K562 (cell line): ENCODE data around the gene LRRC25. TPM values are rescaled to one million over a fixed set of nuclear protein-coding genes. Genes with fewer than 3 reads are reported as not detected.
A peak's percentile ranks its signal among the peaks of the same experiment; 100 is the strongest.

Experiments
- ATF3 ChIP-seq, 2 experiments: fragments of 450-650 bp in 1 of 2; sonication (generic) in 1 of 2; formaldehyde crosslinking in 1 of 2; IDR thresholded peaks in 1 of 2; conservative IDR thresholded peaks in 1 of 2; 2 replicates each; pipeline versions ENCODE4 v1.6.1 to v1.8.1; 2016 to 2023; ENCODE audit warnings: mild to moderate bottlenecking in 2 of 2, moderate library complexity in 2 of 2, inconsistent platforms in 1 of 2, missing genetic modification reagents in 1 of 2
- BMI1 ChIP-seq: fragments of 150-350 bp; IDR thresholded peaks from 2 replicates; pipeline ENCODE4 v1.6.1; 2014; ENCODE audit warnings: low read length
- CBX2 ChIP-seq: fragments of 200-600 bp; sonication (generic); IDR thresholded peaks from one replicate; pipeline ENCODE4 v1.6.1; 2012; ENCODE audit warnings: mild to moderate bottlenecking, low read length, inconsistent platforms; ENCODE audit not compliant: insufficient read depth, poor library complexity, severe bottlenecking
- CCAR2 ChIP-seq: fragments of 200-400 bp; formaldehyde crosslinking; IDR thresholded peaks from 2 replicates; pipeline ENCODE4 v1.6.1; 2017; ENCODE audit warnings: mild to moderate bottlenecking, low read depth, low read length
- EP400 ChIP-seq: fragments of 450-650 bp; IDR thresholded peaks from 2 replicates; pipeline ENCODE4 v1.6.1; 2017; ENCODE audit warnings: antibody characterized with exemption, mild to moderate bottlenecking, moderate library complexity
- ETV1 ChIP-seq: fragments of 450-650 bp; conservative IDR thresholded peaks from 2 replicates; pipeline ENCODE4 v1.6.1; 2016; ENCODE audit warnings: missing genetic modification characterization, control low read depth, low read depth, missing compliant biosample characterization
- ETV5 ChIP-seq: sonication (generic); formaldehyde crosslinking; IDR thresholded peaks from 2 replicates; pipeline ENCODE4 v1.4.0; 2020; ENCODE audit warnings: low read depth, mild to moderate bottlenecking, missing genetic modification reagents
- GABPB2 ChIP-seq: fragments of 250-450 bp; sonication (Bioruptor Pico); conservative IDR thresholded peaks from 2 replicates; pipeline ENCODE4 v1.5.1; 2021; ENCODE audit warnings: mild to moderate bottlenecking
- JUND ChIP-seq, 2 experiments: IDR thresholded peaks; 2 replicates in 1 of 2; 3 replicates in 1 of 2; pipeline ENCODE4 v1.6.1; 2011; ENCODE audit warnings: borderline replicate concordance in 2 of 2, low read depth in 2 of 2, low read length in 2 of 2, improper control_type of control experiment in 1 of 2, missing biosample characterization in 1 of 2, missing genetic modification characterization in 1 of 2, missing genetic modification reagents in 1 of 2
- MEF2A ChIP-seq: IDR thresholded peaks from 2 replicates; pipeline ENCODE4 v1.6.1; 2011; ENCODE audit warnings: low read depth, mild to moderate bottlenecking, low read length, moderate library complexity; ENCODE audit not compliant: control insufficient read depth
- MIER1 ChIP-seq: fragments of 450-650 bp; IDR thresholded peaks from 2 replicates; pipeline ENCODE4 v1.6.1; 2016; ENCODE audit warnings: antibody characterized with exemption, mild to moderate bottlenecking, low read depth
- PHF21A ChIP-seq: fragments of 450-650 bp; IDR thresholded peaks from 2 replicates; pipeline ENCODE4 v1.6.1; 2017; ENCODE audit warnings: low read depth, borderline replicate concordance
- POU5F1 ChIP-seq: fragments of 150-350 bp; IDR thresholded peaks from 2 replicates; pipeline ENCODE4 v1.6.1; 2014; ENCODE audit warnings: borderline replicate concordance, low read length, low read depth, mild to moderate bottlenecking; ENCODE audit not compliant: partially characterized antibody
- PTBP1 ChIP-seq: fragments of 200-400 bp; formaldehyde crosslinking; IDR thresholded peaks from 2 replicates; pipeline ENCODE4 v1.6.1; 2017; ENCODE audit warnings: low read depth, low read length
- SRSF3 ChIP-seq: fragments of 200-400 bp; formaldehyde crosslinking; IDR thresholded peaks from 2 replicates; pipeline ENCODE4 v1.6.1; 2016; ENCODE audit warnings: mild to moderate bottlenecking, low read length, moderate library complexity; ENCODE audit not compliant: insufficient read depth
- SRSF7 ChIP-seq: fragments of 200-400 bp; formaldehyde crosslinking; optimal IDR thresholded peaks from 2 replicates; pipeline ENCODE3; 2017; ENCODE audit warnings: mild to moderate bottlenecking, low read depth, low read length
- SUPT5H ChIP-seq: fragments of 450-650 bp; IDR thresholded peaks from 2 replicates; pipeline ENCODE4 v1.6.1; 2016
- TEAD2 ChIP-seq: fragments of 450-650 bp; IDR thresholded peaks from 2 replicates; pipeline ENCODE4 v1.6.1; 2016; ENCODE audit warnings: missing genetic modification characterization, control low read depth, missing compliant biosample characterization
- ZFP30 ChIP-seq: fragments of 250-450 bp; sonication (Bioruptor Pico); IDR thresholded peaks from 2 replicates; pipeline ENCODE4 v1.8.0; 2022; ENCODE audit warnings: moderate library complexity, mild to moderate bottlenecking, inconsistent platforms, borderline replicate concordance
- ZMIZ1 ChIP-seq, 2 experiments: fragments of 150-350 bp in 1 of 2; IDR thresholded peaks; 2 replicates each; pipeline ENCODE4 v1.6.1; 2012 to 2016; ENCODE audit warnings: low read depth in 2 of 2, low read length in 2 of 2, mild to moderate bottlenecking in 1 of 2, moderate library complexity in 1 of 2
- ZNF12 ChIP-seq: sonication (generic); formaldehyde crosslinking; IDR thresholded peaks from 2 replicates; pipeline ENCODE4 v1.4.0; 2020; ENCODE audit warnings: mild to moderate bottlenecking, missing genetic modification reagents
- ZNF146 ChIP-seq: IDR thresholded peaks from one replicate; pipeline ENCODE4 v1.6.1; 2018; ENCODE audit warnings: missing compliant biosample characterization; ENCODE audit not compliant: unreplicated experiment
- ZNF212 ChIP-seq: fragments of 450-650 bp; formaldehyde crosslinking; IDR thresholded peaks from 2 replicates; pipeline ENCODE4 v1.4.0; 2020; ENCODE audit warnings: mild to moderate bottlenecking
- ZNF316 ChIP-seq: fragments of 450-650 bp; IDR thresholded peaks from 2 replicates; pipeline ENCODE4 v1.6.1; 2016
- polyA plus RNA-seq, 8 experiments: library from polyadenylated mRNA; depleted of rRNA in 4 of 8; stranded (reverse) in 5 of 8; unstranded in 3 of 8; fragments of >200 nt; fragmentation: Nextera tagmentation in 2 of 8; fragmentation: Illumina TruSeq in 1 of 8; extraction: Ambion mirVana in 2 of 8; extraction: Trizol in 1 of 8; gene quantifications; 2 replicates each; pipeline versions ENCODE4 v1.2.1 to v1.2.3, GENCODE V29; 2011 to 2014; ENCODE audit warnings: inconsistent platforms in 1 of 8, missing spikeins in 1 of 8
- total RNA-seq, 7 experiments: library from RNA; depleted of rRNA in 6 of 7; stranded (reverse); fragments of >200 nt in 6 of 7; fragmentation: Illumina TruSeq in 2 of 7; extraction: Trizol in 2 of 7; gene quantifications; 2 replicates each; pipeline versions ENCODE4 v1.2.1 to v1.2.3, GENCODE V29; 2011 to 2021; ENCODE audit warnings: low replicate concordance in 1 of 7

LRRC25 gene
- total and polyA plus RNA-seq, 9 of the 15 experiments (the other 6 are each of a cell fraction or from before 2014, with no cell fraction given) = 0.07 to 0.36 (median 0.10) TPM; not detected in 3

GRCh38 chr19:18417250-18418028 lies 20.0 kb upstream of the LRRC25 start (continued):
- TF ChIP-seq SRSF3 (peak; percentile 87; the same call in 1 of the 2 replicates), TEAD2 (tag) (no peak), MEF2A (no peak), ETV5 (CRISPR knock-in tag) (peak; percentile 72), CCAR2 (no peak), POU5F1 (no peak), JUND (IDR thresholded peaks at IDR 0.05; ENCODE audit: borderline replicate concordance, low read depth, low read length) (no peak), JUND (tag; IDR thresholded peaks at IDR 0.05; ENCODE audit: borderline replicate concordance, low read depth, low read length) (no peak), ZFP30 (CRISPR knock-in tag) (no peak), ZNF146 (CRISPR knock-in tag) (no peak), ZMIZ1 (IDR thresholded peaks at IDR 0.05; ENCODE audit: low read depth in 2 of 2, low read length in 2 of 2) (no peak), CBX2 (no peak), SUPT5H (no peak), ZNF212 (0 out of 2 replicates have a peak, but pooled peaks have one; percentile 57), GABPB2 (CRISPR knock-in tag) (no peak), ZNF316 (no peak), MIER1 (peak; percentile 36; the same call in 1 of the 2 replicates), ATF3 (IDR thresholded peaks at IDR 0.05) (no peak), ATF3 (CRISPR knock-in tag; conservative IDR thresholded peaks at IDR 0.05) (no peak), BMI1 (no peak), PHF21A (no peak), ZNF12 (CRISPR knock-in tag) (no peak), SRSF7 (no peak), EP400 (peak; percentile 26), ETV1 (peak; percentile 78), PTBP1 (no peak; the same call in 1 of the 2 replicates)
